OCI-M2 (cell line): ENCODE data around the gene ITGB1.

Experiments used
- DNase-seq: peaks from one replicate; lab custom pipeline; 2025; ENCODE audit not compliant: unreplicated experiment; lab: John Stamatoyannopoulos, UW

ITGB1 gene

DNA sequence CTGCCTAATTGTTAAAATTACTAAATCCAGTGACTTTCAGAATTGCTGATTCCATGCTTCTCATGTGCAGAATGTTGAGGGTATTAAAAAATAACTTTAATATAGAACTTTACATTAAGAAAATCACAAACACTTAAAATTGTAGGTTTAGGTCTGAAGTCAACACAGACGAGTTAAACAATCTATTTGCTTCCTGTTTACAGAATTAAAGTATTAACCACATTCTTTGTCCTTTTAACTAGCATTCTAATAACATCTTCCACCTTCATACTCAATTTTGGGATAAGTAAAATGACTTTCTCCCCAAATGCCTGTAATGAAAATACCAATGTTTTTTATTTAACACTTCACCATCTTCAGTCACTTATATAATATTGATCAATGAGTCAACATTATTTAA lies 2.2 kb downstream of the ITGB1 start:
- no peak for DNase-seq

DNA sequence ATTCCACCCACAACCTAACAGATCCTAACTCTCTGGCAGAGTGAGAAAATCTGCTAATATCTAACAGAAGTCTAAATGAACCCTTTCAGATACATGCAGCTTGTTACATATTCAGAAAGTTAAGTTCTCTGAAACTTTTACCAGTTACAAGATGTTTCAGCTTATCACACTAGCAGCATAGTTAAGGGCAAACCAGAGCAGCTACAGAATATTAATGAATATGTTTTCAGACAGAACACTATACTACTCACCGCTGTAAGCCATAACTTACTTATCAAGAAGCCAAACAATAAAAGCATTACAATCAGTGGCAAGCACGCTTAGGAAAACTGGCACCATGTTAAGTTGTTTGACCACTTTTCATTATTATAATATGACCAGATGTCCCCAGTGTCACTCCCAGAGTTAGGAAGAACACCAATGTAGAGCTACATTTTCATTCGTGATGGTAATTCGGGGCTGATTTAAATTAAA lies 2.7 kb downstream of the ITGB1 start:
- DNase-seq = no peak

DNA sequence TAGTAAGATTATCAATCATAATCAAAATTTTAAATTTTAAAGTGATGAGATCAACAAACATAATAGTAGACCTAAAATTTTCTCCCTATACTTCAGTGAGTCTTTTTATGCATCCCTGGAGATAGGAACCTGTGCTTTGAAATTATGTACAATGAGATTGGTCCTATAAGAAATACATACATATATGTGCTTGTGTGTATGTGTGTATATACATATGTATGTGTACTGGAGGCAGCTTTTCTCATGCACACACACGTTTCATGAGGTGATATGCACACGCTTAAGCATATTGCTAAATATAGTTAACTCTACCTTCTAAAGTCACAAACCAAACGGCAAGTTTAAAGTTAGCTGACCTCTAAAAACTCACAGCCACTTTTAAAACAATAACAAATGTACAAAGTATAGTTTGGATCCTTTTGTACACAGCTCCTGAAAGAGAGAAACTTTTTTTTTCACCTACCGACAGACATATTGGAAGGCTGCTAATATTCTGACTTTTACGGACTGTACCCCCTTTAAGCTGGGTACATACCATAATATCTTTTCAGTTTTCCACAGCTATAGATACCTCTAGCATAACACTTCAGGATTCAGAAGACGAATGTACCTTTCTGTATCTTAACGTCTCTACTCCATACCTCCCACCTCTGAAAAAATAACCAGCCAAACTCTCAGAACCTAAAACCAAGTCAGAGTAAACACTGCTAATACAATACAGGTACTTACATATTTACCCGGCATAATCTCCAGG lies 3.3 kb downstream of the ITGB1 start:
- DNase-seq = no peak

- DNase-seq = no peak
These were observed 4.0 kb downstream of the ITGB1 start for GRCh38 chr10:32954080-32954479.

DNA sequence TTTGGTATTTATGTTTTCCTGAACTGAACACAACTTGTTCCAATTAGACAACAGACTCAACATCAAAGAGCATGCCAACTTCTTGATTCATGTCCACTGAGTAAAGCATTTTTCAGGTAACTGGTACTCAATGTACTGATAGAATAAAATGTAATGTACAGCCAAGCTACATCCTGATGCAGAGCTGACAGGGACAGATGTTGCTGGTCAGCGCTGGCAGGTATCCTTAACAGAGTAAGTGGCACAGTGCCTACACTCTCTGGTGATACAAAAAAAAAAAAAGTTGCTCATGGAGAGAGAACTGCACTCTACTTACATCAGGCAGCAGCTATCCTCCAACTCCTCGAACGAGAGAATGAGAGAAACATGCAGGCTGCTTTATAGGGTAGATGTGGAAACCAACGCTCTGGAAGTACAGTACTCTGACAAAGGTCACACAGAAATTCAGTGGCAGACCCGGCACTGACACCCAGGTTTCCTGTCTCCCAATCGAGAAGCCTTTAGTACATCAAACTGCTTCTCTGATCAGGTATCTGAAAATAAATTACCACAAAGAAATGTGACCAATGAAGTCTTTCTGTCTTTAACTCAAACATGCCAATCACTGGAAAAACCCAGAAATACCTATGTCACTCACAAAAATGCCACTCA lies 4.6 kb downstream of the ITGB1 start:
- no peak for DNase-seq

DNA sequence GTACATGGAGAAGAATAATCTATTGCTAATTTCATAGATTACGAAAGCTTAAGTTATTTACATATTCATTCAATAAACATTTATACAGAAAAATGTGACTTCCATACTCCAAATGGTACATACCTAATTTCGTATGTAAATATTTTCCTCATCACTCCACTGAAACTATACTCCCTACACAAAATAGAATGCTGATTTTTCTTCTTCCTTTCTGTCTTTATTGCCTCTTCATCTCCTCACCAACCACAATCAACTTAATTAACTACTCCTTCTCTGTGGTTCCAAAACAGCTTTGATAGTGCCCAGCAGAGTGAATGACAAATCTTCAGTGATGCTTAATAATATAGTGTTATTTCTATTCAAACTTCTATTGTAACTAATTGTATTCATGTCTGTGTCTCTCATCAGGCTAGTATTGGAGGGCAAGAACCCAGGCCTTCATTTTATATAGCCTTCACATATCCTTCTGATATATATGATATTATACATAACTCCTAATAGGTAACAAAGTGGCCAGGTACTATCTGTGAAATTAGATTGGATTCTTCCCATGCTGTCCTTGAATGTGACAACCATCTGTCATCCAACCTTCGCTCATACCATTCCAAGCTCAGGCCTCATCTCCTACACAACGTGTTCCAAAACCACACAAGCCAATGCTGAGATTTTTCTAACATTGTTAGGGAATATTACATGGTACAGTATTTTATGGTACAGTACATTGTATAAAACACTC lies 5.3 kb downstream of the ITGB1 start:
- DNase-seq = no peak

DNA sequence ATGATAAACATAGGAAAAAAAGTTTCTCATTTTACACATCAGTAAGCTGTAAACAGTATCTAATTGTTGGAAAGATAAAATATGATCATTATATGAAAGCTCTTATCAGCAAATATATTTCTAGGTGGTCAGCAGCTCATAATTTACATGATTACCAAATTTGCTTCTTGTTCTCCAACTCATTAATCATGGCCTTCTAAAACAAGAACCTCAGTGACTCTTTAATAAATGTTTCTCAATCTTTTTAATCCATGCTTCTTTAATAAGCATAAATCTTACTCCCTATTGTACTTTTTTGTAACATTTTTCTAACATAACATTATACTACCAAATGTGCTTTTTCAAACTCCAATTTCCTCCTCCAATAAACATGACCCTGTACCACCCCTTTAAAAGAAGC lies 5.9 kb downstream of the ITGB1 start:
- DNase-seq = no peak

DNA sequence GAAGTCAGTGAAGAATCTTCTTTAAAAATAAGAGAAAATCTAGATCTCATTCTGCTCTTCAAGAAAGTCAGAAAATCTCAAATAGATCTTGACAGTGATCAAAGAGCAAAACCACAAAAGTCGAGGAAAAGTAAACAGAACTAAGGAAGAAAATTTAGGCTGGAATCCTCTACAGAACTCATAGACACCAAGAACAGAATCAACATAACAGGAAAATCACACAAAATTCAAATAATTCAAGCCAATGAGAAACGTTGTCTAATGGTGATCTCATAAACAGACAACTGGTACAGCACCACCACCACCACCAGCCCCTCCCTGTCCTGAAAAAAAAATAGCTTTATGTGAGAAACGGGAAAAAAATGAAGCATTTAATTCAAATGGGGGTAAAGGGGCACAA lies 6.9 kb downstream of the ITGB1 start:
- no peak for DNase-seq

GRCh38 chr10:32950591-32951108 lies 7.4 kb downstream of the ITGB1 start:
- DNase-seq = no peak

- DNase-seq = no peak
These were observed 8.8 kb downstream of the ITGB1 start for GRCh38 chr10:32949221-32949678.

GRCh38 chr10:32948451-32948850 lies 9.6 kb downstream of the ITGB1 start:
- DNase-seq = no peak

DNA sequence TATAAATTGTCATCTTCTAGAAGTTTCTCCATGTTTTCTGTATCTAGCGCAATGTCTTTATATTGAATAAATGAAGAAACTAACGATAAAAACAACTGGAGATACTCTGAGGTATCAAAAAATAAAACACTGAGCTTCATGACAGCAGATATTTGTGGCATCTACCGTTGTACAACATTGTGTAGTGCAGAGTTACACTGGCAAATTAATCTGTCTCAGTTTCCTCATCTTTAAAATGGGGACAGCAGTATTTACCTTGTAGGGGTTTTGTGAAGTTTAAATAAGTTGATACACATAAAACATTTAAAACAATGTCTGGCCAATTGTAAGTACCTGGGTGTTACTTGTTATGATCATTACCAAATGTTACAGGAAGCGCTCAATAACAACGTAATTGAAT lies 10.4 kb downstream of the ITGB1 start:
- no peak for DNase-seq

DNA sequence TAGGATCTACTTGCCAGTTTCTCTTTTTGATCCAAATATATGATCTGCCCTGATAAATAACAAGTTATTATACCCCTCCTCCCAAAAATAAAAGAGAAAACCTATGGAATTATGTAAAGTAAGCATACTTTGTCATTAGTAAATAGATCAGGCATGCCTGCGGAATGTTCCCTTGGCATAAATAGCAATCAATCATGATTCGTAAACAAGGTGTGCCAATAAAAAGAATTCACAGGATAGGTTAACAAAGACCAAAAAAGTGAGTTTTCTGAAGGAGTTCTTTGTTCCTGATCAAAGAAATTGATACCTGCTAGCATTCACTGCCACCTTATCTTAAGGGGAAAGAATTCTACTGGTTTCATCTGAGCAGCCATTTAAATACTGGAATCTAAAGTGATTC lies 11.9 kb downstream of the ITGB1 start:
- DNase-seq = no peak

- DNase-seq = no peak
These were observed 14.0 kb downstream of the ITGB1 start for GRCh38 chr10:32943854-32944661.

- no peak for DNase-seq
These were observed 14.6 kb downstream of the ITGB1 start for GRCh38 chr10:32943395-32943794.

GRCh38 chr10:32942081-32942480 lies 15.9 kb downstream of the ITGB1 start:
- no peak for DNase-seq

- DNase-seq = no peak
These were observed 16.7 kb downstream of the ITGB1 start for GRCh38 chr10:32941357-32941756.

- no peak for DNase-seq
These were observed 17.4 kb downstream of the ITGB1 start for GRCh38 chr10:32940321-32941301.

DNA sequence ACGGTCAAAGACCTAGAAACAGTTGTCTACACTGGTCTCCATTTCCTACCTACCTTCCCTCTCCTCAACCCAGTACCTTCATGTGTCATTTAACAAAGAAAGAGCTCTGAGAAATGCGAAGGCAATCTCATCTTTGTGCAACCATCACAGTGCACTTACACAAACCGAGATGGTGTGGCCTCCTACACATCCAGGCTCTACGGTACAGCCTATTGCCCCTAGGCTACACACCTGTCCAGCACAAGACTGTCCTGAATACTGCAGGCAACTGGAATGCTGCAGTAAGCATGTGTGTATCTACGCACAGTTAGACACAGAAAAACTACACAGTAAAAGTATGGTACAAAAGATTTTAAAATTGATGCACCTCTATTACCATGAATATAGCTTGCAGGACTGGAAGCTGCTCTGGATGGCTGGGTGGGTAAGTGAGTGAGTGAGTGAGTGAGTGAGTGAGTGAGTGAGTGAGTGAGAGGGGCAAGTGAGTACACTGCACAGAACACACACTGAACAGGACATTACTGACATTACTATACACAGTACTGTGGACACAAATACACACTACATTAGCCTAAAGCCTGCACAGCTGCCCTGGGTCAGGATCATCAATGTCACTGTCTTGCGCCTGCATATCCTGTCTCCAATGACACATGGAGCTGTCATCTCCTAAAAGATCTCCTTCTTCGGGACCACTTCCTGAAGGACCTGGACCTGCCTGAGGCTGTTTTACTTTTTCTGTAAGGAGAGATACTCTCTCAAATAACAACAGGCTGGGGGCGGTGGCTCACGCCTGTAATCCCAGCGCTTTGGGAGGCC lies 18.5 kb downstream of the ITGB1 start:
- no peak for DNase-seq
